Ovary (tissue), 3 donors: ENCODE measurements around the gene LAMA2.

ENCODE experiments used
- EP300 ChIP-seq: sonication (generic); formaldehyde crosslinking; IDR thresholded peaks from one replicate; pipeline ENCODE4 v1.6.1; 2017; ENCODE audit warnings: antibody characterized with exemption
- POLR2A ChIP-seq: fragments of 450-650 bp; IDR thresholded peaks from one replicate; pipeline ENCODE4 v1.6.1; 2017; ENCODE audit warnings: antibody characterized with exemption, mild to moderate bottlenecking, moderate library complexity
- TF ChIP-seq, protein P1 (sequence below), 3 donors: fragments of 450-650 bp in 2 of 3; fragments of 200-600 bp in 1 of 3; IDR thresholded peaks; one replicate each; pipeline versions ENCODE4 v1.5.1 to v1.8.0; 2016 to 2022; ENCODE audit warnings: antibody characterized with exemption in 3 of 3, mild to moderate bottlenecking in 1 of 3
- donor health status: DM: no; HTN: no; CAD: no.

DNA sequence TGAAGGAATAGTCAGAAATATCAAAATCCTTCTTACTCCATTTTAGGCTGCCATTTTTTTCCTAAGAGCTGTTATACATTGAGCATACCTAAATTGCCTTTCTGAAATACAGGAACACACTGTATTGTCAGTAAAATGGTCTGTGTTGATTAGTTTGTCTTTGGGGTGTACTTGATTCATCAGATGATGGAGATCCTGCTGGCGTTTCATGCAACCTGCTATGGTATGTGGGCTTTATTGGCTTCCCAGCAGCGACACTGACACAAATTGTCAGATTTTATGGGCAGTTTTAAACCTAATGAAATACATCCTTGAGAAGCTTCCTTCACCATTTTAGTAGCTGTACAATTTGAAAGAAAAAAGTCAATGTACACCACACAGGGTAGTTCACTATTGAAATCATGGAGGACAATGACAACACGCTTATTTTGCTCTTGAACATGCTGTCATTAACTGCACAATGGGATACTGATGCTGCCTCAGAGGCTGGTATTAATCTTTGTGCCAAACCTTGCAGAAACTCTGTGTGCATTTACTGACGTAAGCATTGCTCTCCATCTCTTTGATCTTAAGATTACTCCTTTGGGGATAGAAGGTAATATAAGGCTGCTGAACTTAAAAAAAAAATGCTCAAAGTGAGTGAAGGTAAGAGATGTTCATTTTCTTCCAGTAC lies 124.9 kb downstream of the LAMA2 start:
- TF ChIP-seq, protein P1, sequence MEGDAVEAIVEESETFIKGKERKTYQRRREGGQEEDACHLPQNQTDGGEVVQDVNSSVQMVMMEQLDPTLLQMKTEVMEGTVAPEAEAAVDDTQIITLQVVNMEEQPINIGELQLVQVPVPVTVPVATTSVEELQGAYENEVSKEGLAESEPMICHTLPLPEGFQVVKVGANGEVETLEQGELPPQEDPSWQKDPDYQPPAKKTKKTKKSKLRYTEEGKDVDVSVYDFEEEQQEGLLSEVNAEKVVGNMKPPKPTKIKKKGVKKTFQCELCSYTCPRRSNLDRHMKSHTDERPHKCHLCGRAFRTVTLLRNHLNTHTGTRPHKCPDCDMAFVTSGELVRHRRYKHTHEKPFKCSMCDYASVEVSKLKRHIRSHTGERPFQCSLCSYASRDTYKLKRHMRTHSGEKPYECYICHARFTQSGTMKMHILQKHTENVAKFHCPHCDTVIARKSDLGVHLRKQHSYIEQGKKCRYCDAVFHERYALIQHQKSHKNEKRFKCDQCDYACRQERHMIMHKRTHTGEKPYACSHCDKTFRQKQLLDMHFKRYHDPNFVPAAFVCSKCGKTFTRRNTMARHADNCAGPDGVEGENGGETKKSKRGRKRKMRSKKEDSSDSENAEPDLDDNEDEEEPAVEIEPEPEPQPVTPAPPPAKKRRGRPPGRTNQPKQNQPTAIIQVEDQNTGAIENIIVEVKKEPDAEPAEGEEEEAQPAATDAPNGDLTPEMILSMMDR (IDR thresholded peaks at IDR 0.05) = no peak
- TF ChIP-seq POLR2A (no peak), EP300 (no peak)
